HG02623 (cell line): Measurements from ENCODE around the gene MKKS.
"Not testable (repeated sequence)": the region's sequence is repeated elsewhere in the genome, so short reads cannot be mapped to it uniquely, and the experiment has no call there.

Experiments
- ATAC-seq: cut with Tn5 transposase; IDR thresholded peaks from one replicate; pipeline ENCODE4 v1.9.1; 2021; ENCODE audit warnings: moderate library complexity; ENCODE audit not compliant: unreplicated experiment

Gene MKKS

GRCh38 chr20:10449270-10449669 is 15.2 kb upstream of the MKKS start:
- no peak for ATAC-seq

- ATAC-seq, result no peak
Measured at GRCh38 chr20:10448270-10449156, 14.5 kb upstream of the MKKS start.

GRCh38 chr20:10447028-10447427 is 13.0 kb upstream of the MKKS start:
- peak; percentile 98 for ATAC-seq

- no peak for ATAC-seq
Measured at GRCh38 chr20:10445758-10446157, 11.7 kb upstream of the MKKS start.

- no peak for ATAC-seq
Measured at GRCh38 chr20:10443936-10444335, 9.9 kb upstream of the MKKS start.

- no peak for ATAC-seq
Measured at GRCh38 chr20:10438217-10438616, 4.2 kb upstream of the MKKS start.

- ATAC-seq, result no peak
Measured at GRCh38 chr20:10436053-10436699, 2.2 kb upstream of the MKKS start.

GRCh38 chr20:10434832-10435812 is 1.1 kb upstream of the MKKS start, which contains the start of gene SLX4IP:
Gene SLX4IP (plus strand): TSS chr20:10435305. CDS start chr20:10458205, 22,900 bp downstream.
- ATAC-seq, result peak; percentile 51

- peak; percentile 38 for ATAC-seq
Measured at GRCh38 chr20:10434467-10434831, 427 bp upstream of the MKKS start.

GRCh38 chr20:10433014-10433622 is 904 bp downstream of the MKKS start:
- no peak for ATAC-seq

- ATAC-seq, result no peak
Measured at GRCh38 chr20:10432079-10432478, 1.9 kb downstream of the MKKS start.

GRCh38 chr20:10430704-10431103 is 3.3 kb downstream of the MKKS start:
- ATAC-seq, result no peak

- no peak for ATAC-seq
Measured at GRCh38 chr20:10430000-10430466, 4.0 kb downstream of the MKKS start.

GRCh38 chr20:10429443-10429981 is 4.5 kb downstream of the MKKS start:
- ATAC-seq, result no peak

- no peak for ATAC-seq
Measured at GRCh38 chr20:10428008-10428407, 6.0 kb downstream of the MKKS start.

GRCh38 chr20:10427060-10427692 is 6.8 kb downstream of the MKKS start:
- no peak for ATAC-seq

- no peak for ATAC-seq
Measured at GRCh38 chr20:10423735-10424134, 10.3 kb downstream of the MKKS start.

GRCh38 chr20:10419550-10420133 is 14.4 kb downstream of the MKKS start:
- no peak for ATAC-seq

GRCh38 chr20:10417218-10417617 is 16.8 kb downstream of the MKKS start:
- not testable (repeated sequence) for ATAC-seq
